NCI-H146 treated with DMSO at 0.1 percent for 48 hours (cell line): ENCODE measurements around the gene ABCB6.

Experiments used
- DNase-seq: peaks from one replicate; lab custom pipeline; 2025; ENCODE audit not compliant: unreplicated experiment; lab: John Stamatoyannopoulos, UW

Gene ABCB6

DNA sequence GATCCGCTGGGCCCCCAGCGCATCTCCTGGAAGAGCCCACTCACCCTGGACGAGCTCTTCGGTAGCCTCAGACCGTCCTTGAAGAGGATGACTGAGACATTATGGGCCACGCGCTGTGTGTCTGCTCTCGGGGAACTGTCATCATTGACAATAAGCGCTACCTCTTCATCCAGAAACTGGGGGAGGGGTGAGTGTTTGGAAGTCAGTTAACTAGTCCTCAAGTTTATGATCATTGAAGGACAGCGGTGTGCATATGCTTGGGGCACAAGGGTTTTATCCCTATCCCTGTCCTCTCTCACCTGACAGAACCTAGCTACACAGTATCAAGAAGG lies 27.1 kb upstream of the ABCB6 start:
- DNase-seq: no peak

DNA sequence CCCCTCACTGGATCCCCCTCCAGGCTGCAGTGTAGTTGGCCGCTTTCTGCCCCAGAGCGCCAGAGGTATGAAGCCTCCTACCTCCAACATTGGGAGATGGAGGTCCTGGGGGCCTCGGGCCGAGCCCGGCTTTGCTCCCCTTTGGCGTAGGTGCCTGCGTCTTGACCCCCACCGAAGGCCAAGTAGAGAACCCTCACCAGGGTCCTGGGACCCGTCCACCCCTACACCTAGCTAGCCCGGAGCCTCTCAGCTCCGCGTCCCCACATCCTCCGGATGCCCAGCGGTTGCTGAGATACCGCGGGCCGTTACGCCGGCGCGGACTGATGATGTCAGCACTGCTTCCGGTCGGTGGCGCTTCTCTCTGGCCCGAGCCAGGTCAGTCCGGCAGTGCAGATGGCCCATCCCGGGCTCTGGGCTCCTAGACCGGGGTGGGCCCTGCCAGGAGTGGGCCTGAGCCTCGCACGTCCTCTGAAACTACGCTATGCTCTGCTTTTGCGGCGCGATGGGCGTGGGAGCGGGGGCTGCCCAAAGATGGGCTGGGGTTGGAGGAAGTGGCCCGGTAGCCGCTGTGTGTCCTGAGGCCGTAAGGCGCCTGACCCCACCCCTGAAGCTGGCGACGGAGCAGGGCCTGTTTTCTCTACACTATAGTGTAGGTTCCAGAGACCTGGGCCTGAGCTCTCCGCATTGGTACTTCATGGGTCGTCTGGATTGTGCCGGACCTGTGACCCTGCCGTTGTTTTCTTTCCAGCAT lies 26.6 kb upstream of the ABCB6 start, which contains the start of the genes GLB1L and STK16:
TSS of gene GLB1L (minus strand) at position 297 of the 751 bp plus-strand sequence. CDS start 1,871 bp downstream, outside the sequence.
TSS of gene STK16 (plus strand) at position 332 of the 751 bp plus-strand sequence. CDS start 521 bp downstream, outside the sequence.
- peak; percentile 44 for DNase-seq

DNA sequence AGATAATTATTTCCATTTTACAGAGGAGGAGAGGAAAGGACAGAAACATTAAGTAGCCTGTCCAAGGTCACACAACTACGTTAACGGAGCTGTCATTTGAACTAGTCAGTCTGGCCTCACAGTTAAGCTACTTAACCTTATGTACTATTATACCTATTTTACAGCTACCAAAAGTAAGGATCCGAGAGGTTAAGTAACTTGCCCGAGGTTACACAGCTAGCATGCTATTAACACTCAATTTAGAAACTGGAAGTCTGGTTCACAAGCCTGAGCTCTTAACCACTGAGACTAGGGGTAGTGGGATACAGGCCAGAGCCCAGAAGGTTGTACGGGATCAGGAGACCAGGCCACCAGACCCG lies 26.0 kb upstream of the ABCB6 start:
- DNase-seq: no peak

DNA sequence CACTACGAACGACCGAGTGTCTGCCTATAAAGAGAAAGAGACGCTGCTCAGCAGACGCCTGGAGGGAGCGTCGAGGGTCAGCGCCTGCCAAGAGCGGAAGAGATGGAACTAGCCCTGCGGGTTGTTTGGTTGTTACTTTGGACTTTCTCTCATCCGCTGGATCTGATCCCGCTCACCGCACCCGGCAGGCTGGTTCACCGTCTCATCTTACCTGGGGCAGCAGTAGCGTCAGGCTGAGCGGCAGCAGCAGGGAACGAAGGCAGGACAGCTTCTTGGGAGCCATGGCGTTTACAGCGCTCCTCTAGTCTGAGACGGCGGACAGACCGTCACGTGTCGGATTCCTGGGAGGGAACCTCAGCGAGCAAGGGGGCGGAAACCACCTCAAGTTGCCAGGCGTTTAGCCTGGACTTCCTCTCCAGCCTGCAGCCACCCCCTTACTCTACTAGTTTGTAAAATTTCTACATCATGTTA lies 24.6 kb upstream of the ABCB6 start:
- DNase-seq: no peak

DNA sequence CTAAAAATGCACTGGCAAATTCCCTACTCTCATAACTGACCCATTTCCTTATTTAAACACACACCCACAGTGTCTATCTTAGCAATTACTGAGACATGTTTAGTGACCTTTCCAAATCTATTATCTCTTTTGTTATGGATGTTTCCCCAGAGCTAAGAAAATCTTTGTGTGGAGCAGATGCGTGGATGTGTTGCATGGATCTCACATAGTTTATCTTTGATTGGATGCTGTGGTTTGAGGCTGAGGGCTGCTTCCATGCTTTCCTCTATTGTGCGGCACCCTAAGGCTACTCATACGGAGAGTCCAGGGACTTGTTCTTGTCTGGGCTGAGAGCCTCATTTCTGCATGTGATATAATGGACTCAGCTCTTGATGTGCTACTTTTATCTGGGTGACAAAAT lies 15.6 kb upstream of the ABCB6 start:
- DNase-seq: no peak

DNA sequence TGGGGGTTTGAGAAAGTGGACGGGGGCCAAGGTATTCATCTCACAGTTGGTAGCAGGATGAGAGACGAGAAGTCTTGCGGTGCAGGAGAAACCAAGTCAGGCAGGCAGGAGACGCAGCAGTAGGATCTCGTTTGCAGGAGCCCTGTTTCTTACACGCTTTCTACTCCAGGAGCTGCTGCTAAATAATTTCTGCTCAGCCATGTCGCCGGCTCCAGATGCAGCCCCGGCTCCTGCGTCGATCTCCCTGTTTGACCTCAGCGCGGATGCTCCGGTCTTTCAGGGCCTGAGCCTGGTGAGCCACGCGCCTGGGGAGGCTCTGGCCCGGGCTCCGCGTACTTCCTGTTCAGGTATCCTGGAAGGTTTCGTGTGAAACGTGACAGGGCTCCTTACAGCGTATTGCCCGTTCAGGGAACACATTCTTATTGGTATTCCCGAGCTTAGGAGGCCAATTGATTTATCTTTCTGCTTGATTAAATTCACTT lies 11.3 kb upstream of the ABCB6 start:
- DNase-seq: no peak

DNA sequence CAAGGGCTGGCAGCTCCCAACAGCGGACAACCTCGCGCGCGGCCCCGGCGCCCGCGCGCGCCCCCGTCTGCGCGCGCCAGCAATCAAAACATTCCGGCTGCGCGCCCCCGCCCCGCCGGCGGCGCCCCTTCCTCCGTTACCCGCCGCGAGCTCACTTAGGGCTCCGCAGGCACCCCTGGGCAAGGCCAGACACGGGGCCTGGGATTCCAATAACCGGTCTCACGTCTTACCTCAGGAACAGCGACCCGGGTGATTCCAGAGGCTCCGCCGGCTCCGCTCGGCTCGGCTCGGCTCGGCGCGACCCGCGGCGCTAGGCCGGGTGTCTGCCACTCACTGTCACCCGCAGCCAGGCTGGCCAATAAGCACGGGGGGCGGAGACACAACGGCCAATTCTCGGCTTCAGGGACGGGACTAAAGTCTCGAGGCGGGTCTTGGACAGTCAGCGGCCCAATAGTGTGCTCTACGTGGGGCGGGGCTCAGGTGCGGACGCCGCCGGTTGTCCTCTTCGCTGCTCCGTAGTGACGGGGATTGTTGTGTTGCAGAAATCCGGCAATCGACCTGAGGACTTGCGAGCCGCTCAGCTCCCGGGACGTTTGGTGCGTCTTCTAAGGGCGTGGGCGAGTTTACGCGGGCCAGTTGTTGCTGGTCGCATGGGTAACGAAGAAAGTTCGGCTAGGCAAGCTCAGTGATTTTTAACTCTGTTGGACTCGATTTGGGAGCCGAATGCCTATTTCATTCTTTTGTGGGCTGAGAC lies 10.7 kb upstream of the ABCB6 start, which contains the start of the genes ANKZF1 and ATG9A:
TSS of gene ANKZF1 (plus strand) at position 502 of the 754 bp plus-strand sequence. CDS start 452 bp downstream, outside the sequence.
TSS of gene ATG9A (minus strand) at position 332 of the 754 bp plus-strand sequence. CDS start 1,612 bp downstream, outside the sequence.
- peak; percentile 91 for DNase-seq

DNA sequence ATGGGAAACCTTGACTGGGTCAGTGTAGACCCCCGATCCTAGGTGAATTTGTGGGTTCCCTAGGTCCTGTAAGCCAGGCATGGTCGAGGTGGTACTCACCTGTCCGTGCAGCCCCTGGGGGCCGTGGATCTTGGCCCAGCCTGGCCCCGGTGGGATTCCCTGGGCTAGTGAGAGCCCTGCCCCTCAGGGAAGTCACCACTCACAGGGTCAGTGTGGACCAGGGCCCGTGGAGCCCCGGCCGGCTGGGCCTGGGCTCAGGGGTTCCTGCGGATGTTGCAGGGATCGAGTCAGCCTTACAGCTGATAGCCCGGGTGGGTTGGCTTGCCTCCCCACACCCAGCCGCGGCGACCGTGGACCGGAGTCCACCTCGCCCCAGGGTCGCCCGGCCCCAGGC lies 10.2 kb upstream of the ABCB6 start:
- DNase-seq: no peak

DNA sequence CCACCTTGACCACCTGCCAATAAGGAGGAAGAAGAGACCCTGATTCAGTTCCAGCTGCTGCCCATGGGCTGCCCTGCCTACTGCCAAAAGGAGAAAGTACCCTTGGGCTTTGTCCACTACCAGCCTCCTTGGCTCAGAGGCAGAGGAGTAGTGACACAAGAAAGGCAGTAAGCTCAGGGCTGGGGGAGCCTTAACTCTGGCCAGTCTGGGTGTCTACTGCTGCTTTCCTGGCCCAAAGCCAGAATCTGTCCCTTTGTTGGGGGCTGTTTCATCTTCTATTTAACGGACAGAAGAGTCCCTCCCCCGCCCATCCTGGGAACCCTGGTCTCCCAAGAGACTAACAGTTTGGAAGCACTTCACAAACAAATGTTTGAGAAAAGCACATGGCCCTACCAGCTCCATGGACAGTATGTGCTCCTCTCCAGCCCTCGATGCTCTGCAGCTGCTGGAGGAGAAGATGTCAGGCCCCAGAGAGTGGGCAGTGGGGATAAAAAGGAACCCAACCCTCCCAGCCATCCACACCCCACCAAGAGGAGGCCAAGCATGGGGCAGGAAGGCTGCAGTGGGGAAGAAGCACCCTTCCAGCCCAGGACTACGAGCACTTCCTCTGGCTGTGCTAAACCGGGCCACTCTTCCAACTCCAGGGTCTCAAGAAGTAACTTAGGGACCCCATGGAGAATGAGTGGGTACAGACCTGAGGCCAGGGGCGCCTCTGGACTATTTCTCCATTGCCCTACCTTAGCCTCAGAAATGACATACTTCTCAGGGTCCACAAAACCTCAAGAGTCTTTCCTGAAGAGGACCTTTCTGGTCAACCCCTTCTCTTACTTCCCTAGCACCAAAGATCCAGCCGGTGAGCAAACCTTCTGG lies 9.5 kb upstream of the ABCB6 start:
- no peak for DNase-seq

DNA sequence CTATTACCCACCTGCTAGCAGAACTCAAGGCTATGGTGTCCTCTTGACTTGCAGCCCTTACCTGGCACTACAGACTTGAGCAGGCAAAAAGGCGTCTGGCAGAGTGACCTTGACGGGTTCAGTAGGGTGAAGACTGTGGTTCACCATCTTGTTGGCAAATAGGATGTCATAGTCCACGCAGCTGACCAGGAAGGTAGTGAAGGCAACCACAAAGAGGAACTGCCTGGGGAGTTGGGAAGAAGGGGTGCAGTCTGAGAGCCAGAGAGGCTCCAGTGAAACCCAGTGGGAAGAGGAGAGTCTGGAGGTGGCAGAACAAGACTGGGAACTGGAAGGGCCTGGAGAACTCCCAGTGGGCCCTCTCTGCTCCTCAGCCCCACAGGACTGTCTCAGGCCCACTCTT lies 6.6 kb upstream of the ABCB6 start:
- DNase-seq: no peak

DNA sequence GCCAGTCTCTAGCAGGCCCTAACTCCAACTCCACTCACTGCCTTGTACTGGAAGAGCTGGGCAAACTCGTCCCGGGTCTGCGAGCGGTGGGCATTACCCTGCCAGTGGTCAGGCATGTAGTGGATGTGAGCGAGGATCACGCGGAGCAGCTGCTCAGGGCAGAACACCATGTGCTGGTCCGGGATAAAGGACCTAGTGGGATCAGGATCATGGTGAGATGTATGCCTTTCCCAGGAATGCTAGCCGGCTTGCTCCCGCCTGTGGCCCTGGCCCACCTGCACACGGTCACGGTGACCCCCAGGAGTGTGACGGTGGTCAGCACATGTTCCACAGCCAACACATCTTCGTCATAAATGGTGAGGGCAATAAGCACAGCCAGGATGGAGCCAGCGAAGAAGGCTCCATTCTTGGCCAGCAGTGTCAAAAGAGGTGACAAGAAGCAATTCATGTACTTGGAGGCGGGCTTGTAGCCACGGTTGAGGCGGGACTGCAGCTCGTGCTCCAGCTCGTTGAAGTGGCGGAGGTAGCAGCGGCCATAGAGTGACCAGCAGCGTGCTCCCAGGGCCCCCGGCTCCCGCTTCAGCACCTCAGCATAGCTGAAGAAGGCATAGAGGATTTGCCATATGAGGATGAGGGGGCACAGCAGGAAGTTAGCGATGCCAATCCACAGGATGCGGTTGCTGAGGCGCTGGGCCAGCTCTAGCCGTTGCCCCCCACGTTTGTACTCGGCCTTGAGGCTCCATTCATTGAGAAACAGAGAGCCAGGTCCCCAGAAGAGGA lies 5.3 kb upstream of the ABCB6 start:
- DNase-seq: no peak

DNA sequence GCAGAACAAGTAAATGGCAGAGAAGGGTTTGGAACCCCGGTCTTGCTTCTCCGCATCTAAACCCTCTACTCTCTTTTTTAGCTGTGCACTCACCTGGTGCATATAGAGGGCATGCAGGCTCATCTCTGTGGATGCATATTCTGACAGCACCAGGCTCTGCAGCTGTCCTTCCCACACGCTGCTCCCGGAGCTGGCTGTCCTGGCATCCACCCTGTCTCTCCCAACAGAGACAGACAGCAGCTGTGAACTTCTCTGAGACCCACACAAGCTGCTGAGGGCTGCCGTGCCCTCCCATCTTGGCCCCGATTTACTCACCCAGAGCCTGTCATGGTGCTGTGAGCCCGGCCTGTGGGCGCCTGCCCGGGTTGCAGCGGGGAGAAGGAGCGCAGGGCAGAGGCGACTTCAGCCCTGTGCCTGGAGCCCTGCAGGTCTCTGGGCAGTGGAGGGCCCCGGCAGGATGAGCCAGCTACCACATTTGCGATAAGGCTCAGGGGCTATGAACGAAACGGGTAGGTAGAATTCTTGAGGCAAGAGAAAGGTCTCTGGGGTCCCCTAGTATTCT lies 3.3 kb upstream of the ABCB6 start:
- no peak for DNase-seq

DNA sequence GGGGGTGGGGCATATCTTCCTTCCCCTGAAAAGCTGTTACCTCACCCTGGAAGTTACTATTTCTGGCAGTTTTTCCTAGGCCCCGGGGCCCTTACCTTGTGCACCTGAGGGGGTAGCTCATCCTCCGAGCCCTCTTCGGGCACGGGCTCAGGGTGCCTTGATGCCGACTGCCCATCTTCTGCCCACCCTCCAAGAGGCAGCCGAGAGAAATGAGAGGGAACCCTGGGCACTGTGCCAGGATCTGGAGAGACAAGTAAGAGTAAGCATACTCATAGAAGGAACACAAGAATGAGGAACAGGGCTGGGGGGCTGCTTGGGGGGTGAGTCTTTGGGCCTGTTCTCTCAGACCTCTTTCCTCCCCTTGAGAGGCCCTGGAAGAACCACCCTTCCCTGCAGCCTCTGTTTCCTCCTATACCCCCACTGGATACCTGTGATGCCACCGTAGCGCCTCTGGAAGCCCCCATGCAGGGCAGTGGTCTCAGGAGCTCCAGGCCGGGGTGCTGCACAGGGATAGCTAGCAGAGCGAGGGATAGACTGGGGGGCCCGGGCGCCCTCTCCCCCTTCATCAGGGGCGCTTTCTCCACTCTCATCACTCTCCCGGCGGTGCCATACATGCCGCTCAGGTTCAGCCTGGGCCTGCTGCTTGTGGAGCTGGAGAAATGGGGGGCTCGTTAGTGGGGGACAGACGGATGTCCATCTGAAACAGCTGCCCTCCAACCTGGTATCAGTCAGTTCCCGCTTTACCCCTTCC lies 2.1 kb upstream of the ABCB6 start:
- no peak for DNase-seq

DNA sequence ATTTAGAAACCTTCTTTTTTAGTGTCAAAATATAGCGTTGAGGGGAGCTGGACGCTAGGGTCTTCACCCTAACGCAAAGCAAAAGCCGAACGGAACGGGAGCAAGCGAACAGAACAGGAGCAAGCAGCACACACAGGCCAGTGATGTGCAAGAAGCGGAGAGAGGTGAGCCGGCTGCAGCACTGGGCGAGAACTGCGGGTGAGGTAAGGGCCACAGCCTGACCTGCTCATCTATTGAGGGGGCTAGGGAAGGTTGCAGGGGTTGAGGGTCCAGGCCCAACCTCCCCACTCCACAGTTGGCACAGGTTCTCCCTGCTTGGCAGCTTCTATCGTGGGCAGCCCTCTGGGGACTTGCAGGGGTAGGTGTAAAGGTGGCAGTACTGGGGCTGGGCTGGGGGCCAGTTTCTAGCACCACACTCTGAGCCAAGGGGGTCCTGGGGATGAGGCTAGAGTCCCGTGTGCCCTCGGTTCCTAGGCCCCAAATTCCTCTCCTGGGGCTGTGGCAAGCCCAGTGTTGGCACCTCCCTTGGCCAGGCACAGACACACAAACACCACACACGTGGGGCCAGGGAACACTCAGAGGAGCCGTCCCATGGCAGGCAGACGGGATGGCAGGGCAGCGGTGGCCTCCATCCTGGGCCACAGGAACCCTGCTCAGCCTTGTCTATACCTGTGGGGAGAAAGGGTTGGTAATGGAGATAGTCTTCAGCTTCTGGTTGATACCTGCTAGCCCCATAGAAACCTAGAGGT lies 1.2 kb upstream of the ABCB6 start:
- no peak for DNase-seq

DNA sequence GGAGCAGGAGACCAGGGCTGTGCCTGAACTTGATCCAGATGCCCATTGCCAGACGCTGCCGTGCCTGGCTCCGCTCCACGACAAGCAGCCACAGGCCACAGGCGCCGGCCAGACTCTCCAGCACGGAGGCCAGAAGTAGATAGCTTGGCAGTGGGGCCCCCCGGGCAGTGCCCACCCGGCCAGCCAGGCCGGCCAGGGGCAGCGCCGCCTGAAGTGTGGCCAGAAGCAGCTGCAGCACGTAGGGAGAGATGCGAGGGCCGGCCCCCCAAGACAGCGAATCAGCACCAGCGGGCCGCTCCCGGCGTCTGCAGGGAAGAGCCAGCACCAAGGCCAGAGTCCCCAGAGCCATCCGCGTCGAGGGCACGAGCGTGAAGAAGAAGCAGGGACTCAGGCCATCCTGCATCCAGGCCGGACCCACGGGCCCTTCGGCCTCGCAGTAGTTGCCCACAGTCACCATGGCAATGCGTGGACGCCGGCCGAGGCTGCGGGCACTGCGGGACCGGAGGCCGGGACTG lies 484 bp downstream of the ABCB6 start:
- peak; percentile 15 for DNase-seq

DNA sequence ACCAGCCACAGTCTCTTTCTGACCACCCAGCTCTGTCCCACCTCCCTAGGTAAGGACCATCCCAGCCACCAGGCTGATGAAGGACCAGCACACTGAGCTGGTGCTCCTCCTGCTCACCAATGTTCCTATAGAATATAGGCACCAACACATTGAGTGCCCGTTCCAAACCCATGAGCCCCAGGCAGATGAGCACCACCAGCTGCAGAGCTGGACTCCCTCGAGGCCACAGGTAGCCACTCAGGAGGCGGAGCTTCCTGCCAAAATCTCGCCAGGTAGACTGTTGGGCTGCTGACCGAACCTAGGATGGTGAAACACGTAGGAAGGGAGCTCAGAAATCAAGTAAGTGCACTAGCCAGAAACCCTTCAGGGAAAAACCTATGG lies 2.2 kb downstream of the ABCB6 start:
- DNase-seq: no peak

DNA sequence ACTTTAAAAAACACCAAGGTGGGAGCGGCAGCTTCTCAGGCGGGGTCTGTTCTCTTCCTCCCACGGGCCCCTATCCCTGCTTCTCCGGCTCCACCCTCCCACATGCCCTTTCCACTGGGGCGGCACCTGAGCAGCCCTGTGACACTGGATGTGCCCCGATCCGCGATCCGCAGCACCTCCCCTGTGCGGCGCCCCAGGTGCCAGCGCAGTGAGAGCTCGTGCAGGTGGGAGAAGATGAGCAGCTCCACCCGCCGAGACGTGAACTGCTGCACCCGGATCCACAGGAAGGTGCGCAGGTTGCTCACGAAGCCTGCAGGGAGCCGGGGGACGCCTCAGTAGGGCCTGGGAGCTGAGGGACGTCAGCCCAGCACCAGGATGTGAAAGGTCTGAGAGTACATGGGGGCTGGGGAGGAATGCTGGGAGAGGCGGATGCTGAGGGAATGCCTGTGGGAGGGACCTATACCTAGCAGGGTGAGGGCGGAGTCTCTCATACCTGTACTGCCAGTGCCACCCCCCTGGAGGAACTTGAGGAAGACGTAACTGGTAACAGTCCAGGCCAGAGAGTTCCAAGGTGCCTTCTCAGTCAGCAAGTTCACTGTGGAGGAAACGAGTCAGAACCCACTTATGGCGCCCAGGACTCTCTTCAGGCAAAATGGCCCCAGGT lies 2.8 kb downstream of the ABCB6 start:
- DNase-seq: no peak

DNA sequence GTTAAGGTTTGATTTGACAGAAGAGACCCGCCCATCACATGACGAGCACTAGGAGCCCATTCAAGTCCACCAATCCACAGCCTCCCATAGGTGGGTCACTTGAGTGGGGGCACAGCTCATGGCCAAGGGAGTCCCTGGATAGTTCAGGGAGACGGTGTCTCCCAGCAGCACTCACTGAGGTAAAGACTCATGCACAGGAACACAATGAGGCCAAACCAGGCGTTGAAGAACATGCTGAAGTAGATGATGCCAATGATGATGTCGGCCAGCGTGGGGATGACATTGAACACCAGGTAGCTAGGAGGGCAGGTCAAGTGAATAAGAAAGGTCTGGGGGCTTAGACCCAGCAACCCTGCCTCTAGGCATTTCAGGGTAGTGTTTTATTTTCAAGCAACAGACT lies 4.0 kb downstream of the ABCB6 start:
- DNase-seq: no peak
